HL-60 (cell line): ENCODE data around the gene NEDD4L.

Experiments used
- DNase-seq, 2 experiments: peaks; one replicate each; pipeline ENCODE4 v3.0.0-alpha.2; 2010 to 2020; ENCODE audit warnings: low read depth in 1 of 2, low spot score in 1 of 2
- H3K27ac ChIP-seq: fragments of 250-450 bp; sonication (Bioruptor Pico); replicated peaks from 2 replicates; pipeline ENCODE4 v1.5.1; 2020; ENCODE audit warnings: mild to moderate bottlenecking, moderate library complexity
- H3K27me3 ChIP-seq: fragments of 250-450 bp; sonication (Bioruptor Pico); 2 replicates; pipeline ENCODE4 v1.5.1; 2021; ENCODE audit warnings: mild to moderate bottlenecking, moderate library complexity; ENCODE audit not compliant: insufficient read depth, poor library complexity, severe bottlenecking
- H3K4me3 ChIP-seq: replicated peaks from 2 replicates; pipeline ENCODE4 v1.5.1; 2011; ENCODE audit warnings: mild to moderate bottlenecking, control low read depth, low read length; ENCODE audit not compliant: insufficient read depth
- CTCF ChIP-seq: IDR thresholded peaks from one replicate; pipeline ENCODE4 v1.5.1; 2011; ENCODE audit warnings: low read length, control low read depth, inconsistent platforms; ENCODE audit not compliant: insufficient read depth
- GABPA ChIP-seq: IDR thresholded peaks from 2 replicates; pipeline ENCODE4 v1.6.1; 2012; ENCODE audit warnings: low read depth
- POLR2AphosphoS5 ChIP-seq: IDR thresholded peaks from 2 replicates; pipeline ENCODE4 v1.6.1; 2012; ENCODE audit warnings: low read depth
- REST ChIP-seq: IDR thresholded peaks from 2 replicates; pipeline ENCODE4 v1.6.1; 2012; ENCODE audit warnings: low read depth; ENCODE audit not compliant: insufficient replicate concordance
- SPI1 ChIP-seq: IDR thresholded peaks from 2 replicates; pipeline ENCODE4 v1.6.1; 2012; ENCODE audit warnings: low read depth, mild to moderate bottlenecking, borderline replicate concordance

Gene NEDD4L

GRCh38 chr18:58407263-58407648, 363.2 kb downstream of the NEDD4L start:
- H3K27ac ChIP-seq = no peak overlapping the region
- TF ChIP-seq SPI1 = no peak
- no peak for TF ChIP-seq REST
- TF ChIP-seq CTCF = no peak
- DNase-seq = no peak
- H3K4me3 ChIP-seq = no peak overlapping the region
- peaks cover 3% of the 10 kb centered on the region for H3K27me3 ChIP-seq

- Histone ChIP-seq H3K27ac (no peak overlapping the region), H3K27me3 (peaks cover 3% of the 10 kb centered on the region), H3K4me3 (no peak overlapping the region)
- TF ChIP-seq SPI1 (no peak), GABPA (no peak), POLR2AphosphoS5 (no peak), REST (no peak), CTCF (no peak)
- DNase-seq = no peak
Measured at GRCh38 chr18:58407649-58408407, 363.8 kb downstream of the NEDD4L start.

- DNase-seq = no peak
- Histone ChIP-seq H3K27me3 (peaks cover 3% of the 10 kb centered on the region), H3K4me3 (no peak overlapping the region), H3K27ac (no peak overlapping the region)
- no peak for TF ChIP-seq REST
Measured at GRCh38 chr18:58408665-58409064, 364.6 kb downstream of the NEDD4L start.
